ENCODE results near the gene URB2.

The URB2 gene

GRCh38 chr1:229674042-229674441 lies 48.0 kb downstream of the URB2 start:
- H3K27ac ChIP-seq (ENCODE audit: low read length), result no peak overlapping the region
- H3K9ac ChIP-seq (ENCODE audit: low read length), result no peak overlapping the region

DNA sequence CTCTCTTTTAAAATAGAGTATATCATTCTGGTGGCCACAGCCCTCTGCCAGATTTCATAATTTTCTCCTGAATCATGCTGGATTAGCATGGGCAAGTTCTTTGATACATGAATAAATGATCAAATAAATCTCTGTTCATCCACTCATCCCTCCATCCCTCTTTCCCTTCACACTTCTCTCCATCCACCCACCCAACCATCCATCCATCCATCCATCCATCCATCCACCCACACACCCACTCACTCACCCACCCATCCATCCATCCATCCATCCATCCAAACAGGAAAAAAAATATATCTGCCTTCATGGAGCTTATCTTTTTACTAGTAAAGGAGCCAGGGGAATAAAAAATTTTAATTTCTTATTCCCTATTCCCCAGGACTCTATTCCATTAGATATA lies 49.3 kb downstream of the URB2 start:
- Histone ChIP-seq H3K9me3 (ENCODE audit: control insufficient read depth, low read depth, low read length) (no peaks in the 10 kb centered on the region), H3K36me3 (ENCODE audit: control insufficient read depth, low read depth, low read length) (no peaks in the 10 kb centered on the region), H3K4me3 (ENCODE audit: low read length) (no peak overlapping the region), H3K27me3 (ENCODE audit: control insufficient read depth, insufficient read depth, low read length) (no peaks in the 10 kb centered on the region), H3K27ac (ENCODE audit: low read length) (no peak overlapping the region), H3K9ac (ENCODE audit: low read length) (no peak overlapping the region), H3K4me1 (ENCODE audit: control insufficient read depth, low read depth, low read length) (no peaks in the 10 kb centered on the region)

More at GRCh38 chr1:229674042-229674441, 48.0 kb downstream of the URB2 start:
- no peaks in the 10 kb centered on the region for H3K9me3 ChIP-seq (ENCODE audit: control insufficient read depth, low read depth, low read length)
- H3K4me1 ChIP-seq (ENCODE audit: control insufficient read depth, low read depth, low read length), result no peaks in the 10 kb centered on the region
- H3K27me3 ChIP-seq (ENCODE audit: control insufficient read depth, insufficient read depth, low read length), result no peaks in the 10 kb centered on the region
- H3K36me3 ChIP-seq (ENCODE audit: control insufficient read depth, low read depth, low read length), result no peaks in the 10 kb centered on the region
- no peak overlapping the region for H3K4me3 ChIP-seq (ENCODE audit: low read length)

DNA sequence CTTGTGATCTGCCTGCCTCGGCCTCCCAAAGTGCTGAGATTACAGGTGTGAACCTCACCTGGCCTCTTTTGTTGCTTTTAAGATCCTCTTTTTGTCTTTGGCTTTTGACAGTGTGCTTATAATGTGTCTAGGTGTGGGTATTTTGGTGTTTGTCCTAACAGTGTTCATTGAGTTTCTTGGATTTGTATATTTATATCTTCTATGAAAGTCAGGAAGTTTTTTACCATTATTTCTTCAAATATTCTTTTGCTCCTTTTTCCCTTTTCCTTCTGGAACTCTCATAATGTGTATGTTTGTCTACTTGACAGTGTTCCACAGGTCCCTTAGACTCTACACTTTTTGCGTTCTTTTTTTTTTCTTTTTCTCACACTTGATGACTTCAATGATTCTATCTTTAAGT lies 59.1 kb downstream of the URB2 start:
- no peaks in the 10 kb centered on the region for H3K27me3 ChIP-seq (ENCODE audit: control insufficient read depth, insufficient read depth, low read length)
- H3K4me3 ChIP-seq (ENCODE audit: low read length), result no peak overlapping the region
- H3K9ac ChIP-seq (ENCODE audit: low read length), result no peak overlapping the region
- no peaks in the 10 kb centered on the region for H3K36me3 ChIP-seq (ENCODE audit: control insufficient read depth, low read depth, low read length)
- H3K27ac ChIP-seq (ENCODE audit: low read length), result no peak overlapping the region
- H3K4me1 ChIP-seq (ENCODE audit: control insufficient read depth, low read depth, low read length), result no peaks in the 10 kb centered on the region
- H3K9me3 ChIP-seq (ENCODE audit: control insufficient read depth, low read depth, low read length), result peaks cover 12% of the 10 kb centered on the region

GRCh38 chr1:229689273-229689672 lies 63.2 kb downstream of the URB2 start:
- Histone ChIP-seq H3K36me3 (ENCODE audit: control insufficient read depth, low read depth, low read length) (no peaks in the 10 kb centered on the region), H3K9ac (ENCODE audit: low read length) (no peak overlapping the region), H3K9me3 (ENCODE audit: control insufficient read depth, low read depth, low read length) (peaks cover 9% of the 10 kb centered on the region), H3K4me3 (ENCODE audit: low read length) (no peak overlapping the region), H3K27me3 (ENCODE audit: control insufficient read depth, insufficient read depth, low read length) (no peaks in the 10 kb centered on the region), H3K4me1 (ENCODE audit: control insufficient read depth, low read depth, low read length) (peaks cover 12% of the 10 kb centered on the region), H3K27ac (ENCODE audit: low read length) (no peak overlapping the region)

- no peaks in the 10 kb centered on the region for H3K36me3 ChIP-seq (ENCODE audit: control insufficient read depth, low read depth, low read length)
- H3K9me3 ChIP-seq (ENCODE audit: control insufficient read depth, low read depth, low read length), result peaks cover 5% of the 10 kb centered on the region
- H3K27ac ChIP-seq (ENCODE audit: low read length), result no peak overlapping the region
- no peak overlapping the region for H3K9ac ChIP-seq (ENCODE audit: low read length)
- no peaks in the 10 kb centered on the region for H3K27me3 ChIP-seq (ENCODE audit: control insufficient read depth, insufficient read depth, low read length)
- peaks cover 18% of the 10 kb centered on the region for H3K4me1 ChIP-seq (ENCODE audit: control insufficient read depth, low read depth, low read length)
- no peak overlapping the region for H3K4me3 ChIP-seq (ENCODE audit: low read length)
Measured at GRCh38 chr1:229689904-229690303, 63.9 kb downstream of the URB2 start.

- H3K4me3 ChIP-seq (ENCODE audit: low read length), result no peak overlapping the region
- H3K4me1 ChIP-seq (ENCODE audit: control insufficient read depth, low read depth, low read length), result peaks cover 26% of the 10 kb centered on the region
- no peaks in the 10 kb centered on the region for H3K36me3 ChIP-seq (ENCODE audit: control insufficient read depth, low read depth, low read length)
- no peak overlapping the region for H3K9ac ChIP-seq (ENCODE audit: low read length)
- no peak overlapping the region for H3K27ac ChIP-seq (ENCODE audit: low read length)
- no peaks in the 10 kb centered on the region for H3K27me3 ChIP-seq (ENCODE audit: control insufficient read depth, insufficient read depth, low read length)
- H3K9me3 ChIP-seq (ENCODE audit: control insufficient read depth, low read depth, low read length), result peaks cover 3% of the 10 kb centered on the region
Measured at GRCh38 chr1:229690662-229691061, 64.6 kb downstream of the URB2 start.

- H3K27me3 ChIP-seq (ENCODE audit: control insufficient read depth, insufficient read depth, low read length), result no peaks in the 10 kb centered on the region
- no peak overlapping the region for H3K27ac ChIP-seq (ENCODE audit: low read length)
- H3K9ac ChIP-seq (ENCODE audit: low read length), result no peak overlapping the region
- H3K36me3 ChIP-seq (ENCODE audit: control insufficient read depth, low read depth, low read length), result no peaks in the 10 kb centered on the region
- H3K4me1 ChIP-seq (ENCODE audit: control insufficient read depth, low read depth, low read length), result peaks cover 33% of the 10 kb centered on the region
- H3K9me3 ChIP-seq (ENCODE audit: control insufficient read depth, low read depth, low read length), result no peaks in the 10 kb centered on the region
- no peak overlapping the region for H3K4me3 ChIP-seq (ENCODE audit: low read length)
Measured at GRCh38 chr1:229691362-229691761, 65.3 kb downstream of the URB2 start.

GRCh38 chr1:229693129-229693900 lies 67.3 kb downstream of the URB2 start:
- Histone ChIP-seq H3K27ac (ENCODE audit: low read length) (no peak overlapping the region), H3K36me3 (ENCODE audit: control insufficient read depth, low read depth, low read length) (no peaks in the 10 kb centered on the region), H3K9me3 (ENCODE audit: control insufficient read depth, low read depth, low read length) (no peaks in the 10 kb centered on the region), H3K9ac (ENCODE audit: low read length) (no peak overlapping the region), H3K27me3 (ENCODE audit: control insufficient read depth, insufficient read depth, low read length) (no peaks in the 10 kb centered on the region), H3K4me1 (ENCODE audit: control insufficient read depth, low read depth, low read length) (peaks cover 41% of the 10 kb centered on the region), H3K4me3 (ENCODE audit: low read length) (no peak overlapping the region)

- Histone ChIP-seq H3K27ac (ENCODE audit: low read length) (no peak overlapping the region), H3K27me3 (ENCODE audit: control insufficient read depth, insufficient read depth, low read length) (no peaks in the 10 kb centered on the region), H3K4me1 (ENCODE audit: control insufficient read depth, low read depth, low read length) (peaks cover 41% of the 10 kb centered on the region)
Measured at GRCh38 chr1:229694053-229694693, 68.1 kb downstream of the URB2 start.

GRCh38 chr1:229696385-229696784 lies 70.3 kb downstream of the URB2 start:
- no peaks in the 10 kb centered on the region for H3K9me3 ChIP-seq (ENCODE audit: control insufficient read depth, low read depth, low read length)
- H3K27me3 ChIP-seq (ENCODE audit: control insufficient read depth, insufficient read depth, low read length), result no peaks in the 10 kb centered on the region
- no peaks in the 10 kb centered on the region for H3K36me3 ChIP-seq (ENCODE audit: control insufficient read depth, low read depth, low read length)
- H3K27ac ChIP-seq (ENCODE audit: low read length), result no peak overlapping the region
- no peak overlapping the region for H3K4me3 ChIP-seq (ENCODE audit: low read length)
- no peak overlapping the region for H3K9ac ChIP-seq (ENCODE audit: low read length)
- peaks cover 41% of the 10 kb centered on the region for H3K4me1 ChIP-seq (ENCODE audit: control insufficient read depth, low read depth, low read length)

More at GRCh38 chr1:229694053-229694693, 68.1 kb downstream of the URB2 start:
- Histone ChIP-seq H3K9ac (ENCODE audit: low read length) (no peak overlapping the region), H3K9me3 (ENCODE audit: control insufficient read depth, low read depth, low read length) (no peaks in the 10 kb centered on the region), H3K4me3 (ENCODE audit: low read length) (no peak overlapping the region), H3K36me3 (ENCODE audit: control insufficient read depth, low read depth, low read length) (no peaks in the 10 kb centered on the region)

DNA sequence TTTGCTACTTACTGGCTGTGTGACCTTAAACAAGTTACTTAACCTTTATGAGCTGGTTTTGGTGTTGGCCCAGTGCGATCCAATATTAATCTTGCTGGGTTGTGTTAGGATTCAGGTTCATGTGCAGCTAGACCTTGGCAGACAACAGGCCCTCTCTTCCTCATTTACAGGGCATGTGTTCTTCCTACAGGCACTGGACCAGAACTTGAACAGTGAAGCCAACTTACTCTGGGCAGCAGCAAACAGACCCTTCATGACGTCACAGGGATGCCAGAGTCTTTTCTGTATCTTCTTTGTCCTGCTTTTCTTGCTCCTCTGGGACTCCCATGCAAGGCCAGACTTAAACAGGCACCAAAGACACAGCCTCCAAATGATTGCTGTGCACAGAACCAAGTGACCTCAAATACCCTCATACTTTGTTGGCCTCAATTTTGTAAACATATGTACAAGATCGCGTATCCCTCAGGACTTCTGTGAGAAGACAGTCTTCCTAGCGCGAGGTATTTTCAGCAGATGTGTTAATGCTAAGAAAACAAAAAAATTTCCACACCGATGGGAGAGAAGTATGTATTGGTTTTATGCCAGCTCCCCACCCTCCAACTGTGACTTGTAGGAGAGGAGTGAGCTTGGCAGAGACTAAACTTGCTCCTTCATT lies 73.7 kb downstream of the URB2 start:
- H3K9me3 ChIP-seq (ENCODE audit: control insufficient read depth, low read depth, low read length), result no peaks in the 10 kb centered on the region
- no peak overlapping the region for H3K4me3 ChIP-seq (ENCODE audit: low read length)
- H3K4me1 ChIP-seq (ENCODE audit: control insufficient read depth, low read depth, low read length), result peaks cover 24% of the 10 kb centered on the region
- H3K9ac ChIP-seq (ENCODE audit: low read length), result no peak overlapping the region
- no peaks in the 10 kb centered on the region for H3K27me3 ChIP-seq (ENCODE audit: control insufficient read depth, insufficient read depth, low read length)
- no peak overlapping the region for H3K27ac ChIP-seq (ENCODE audit: low read length)
- H3K36me3 ChIP-seq (ENCODE audit: control insufficient read depth, low read depth, low read length), result no peaks in the 10 kb centered on the region

Measured in iPS-18a (cell line).